IPS-11a (cell line): ENCODE results near the gene HMOX1.
A peak's percentile ranks its signal among the peaks of the same experiment; 100 is the strongest.
"Not testable (repeated sequence)": the region's sequence is repeated elsewhere in the genome, so short reads cannot be mapped to it uniquely, and the experiment has no call there.

Source experiments
- H3K4me3 ChIP-seq: one replicate; pipeline ENCODE4 v1.5.1; 2013; ENCODE audit warnings: low read depth, low read length, control low read depth

The HMOX1 gene

GRCh38 chr22:35378621-35379020, 2.3 kb upstream of the HMOX1 start:
- no peak overlapping the region for H3K4me3 ChIP-seq

DNA sequence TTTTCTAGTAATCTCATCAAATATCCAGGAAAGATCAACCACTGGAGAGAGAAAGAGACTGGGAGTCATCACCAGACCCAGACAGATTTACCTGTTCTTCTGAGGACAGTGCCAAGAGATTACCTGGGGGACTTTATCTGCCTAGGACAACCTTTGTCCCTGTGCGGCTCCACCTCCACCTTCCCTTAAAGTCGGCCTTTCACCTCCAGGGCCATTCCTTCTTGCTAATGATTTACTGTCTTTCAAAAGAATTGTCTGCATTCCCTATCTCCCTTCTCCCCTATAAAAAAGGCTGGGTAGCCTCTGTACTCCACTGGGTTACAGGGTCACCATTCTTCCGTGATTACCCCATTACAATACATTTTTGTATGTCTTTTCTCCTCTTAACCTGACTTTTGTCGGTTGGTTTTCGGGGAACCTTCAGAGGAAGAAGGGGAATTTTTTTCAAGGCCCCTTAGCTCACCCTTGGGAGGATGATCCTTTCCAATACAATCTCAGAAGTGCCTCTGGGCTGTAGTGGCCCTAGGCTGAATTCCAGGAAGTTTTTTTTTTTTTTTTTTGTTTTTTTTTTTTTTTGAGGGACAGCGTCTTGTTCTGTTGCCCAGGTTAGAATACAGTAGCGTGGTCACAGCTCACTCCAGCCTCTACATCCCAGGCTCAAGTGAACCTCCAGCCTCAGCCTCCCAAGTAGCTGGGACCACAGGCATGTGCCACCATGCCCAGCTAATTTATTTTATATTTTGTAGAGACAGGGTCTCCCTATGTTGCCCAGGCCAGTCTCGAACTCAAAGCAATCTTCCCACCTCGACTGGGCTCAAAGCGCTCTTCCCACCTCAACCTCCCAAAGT, 1.5 kb upstream of the HMOX1 start:
- H3K4me3 ChIP-seq: no peak overlapping the region

- no peak overlapping the region for H3K4me3 ChIP-seq
Measured at GRCh38 chr22:35380013-35380412, 883 bp upstream of the HMOX1 start.

DNA sequence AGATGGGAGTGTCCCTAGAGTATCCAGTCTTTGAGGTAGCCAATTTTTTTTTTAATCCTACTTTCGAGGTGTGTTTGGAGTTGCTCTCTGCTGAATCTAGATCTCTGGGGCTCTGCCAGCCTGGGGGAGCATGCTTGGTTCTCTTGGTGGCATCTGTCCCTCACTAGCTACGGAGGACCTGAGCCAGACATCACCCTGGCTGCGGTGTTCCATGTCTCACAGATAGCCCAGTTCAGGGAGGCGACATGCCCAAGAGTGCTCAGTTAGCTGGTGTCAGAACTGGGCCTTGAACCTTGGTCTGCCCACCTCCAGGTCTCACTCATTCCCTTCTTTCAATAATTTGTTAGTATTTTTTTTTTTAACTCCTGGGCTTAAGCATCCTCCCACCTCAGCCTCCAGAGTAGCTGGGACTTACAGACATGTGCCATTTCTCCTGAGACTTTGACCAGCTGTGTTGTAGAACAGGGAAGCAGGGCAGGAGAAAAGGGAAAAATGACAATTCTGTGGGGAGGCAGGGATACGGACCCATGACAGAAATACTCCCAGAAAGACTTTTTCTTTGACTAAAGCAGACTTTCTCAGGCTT, 621 bp downstream of the HMOX1 start:
- peak overlapping the region; percentile 61 for H3K4me3 ChIP-seq

DNA sequence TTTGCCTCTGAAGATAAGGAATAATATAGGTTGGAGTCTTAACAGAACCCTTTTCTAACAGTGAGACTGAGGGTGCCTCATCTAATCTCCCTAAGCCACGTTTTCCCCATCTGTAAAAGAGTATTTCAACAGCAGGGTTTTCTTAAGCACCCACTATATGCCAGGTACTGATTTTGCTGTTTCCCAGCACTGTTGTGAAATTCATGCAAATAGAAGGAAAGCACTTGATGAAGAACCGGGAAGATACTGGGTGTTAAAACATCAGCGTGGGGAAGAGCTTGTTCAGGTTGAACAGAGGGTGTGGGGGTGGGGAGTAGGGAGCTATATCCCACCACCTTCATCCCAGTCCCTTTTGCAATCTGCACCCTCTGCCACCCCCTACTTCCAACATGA, 2.8 kb downstream of the HMOX1 start:
- no peak overlapping the region for H3K4me3 ChIP-seq

- H3K4me3 ChIP-seq: no peak overlapping the region
Measured at GRCh38 chr22:35384527-35384926, 3.6 kb downstream of the HMOX1 start.

- H3K4me3 ChIP-seq: no peak overlapping the region
Measured at GRCh38 chr22:35384975-35385588, 4.2 kb downstream of the HMOX1 start.

DNA sequence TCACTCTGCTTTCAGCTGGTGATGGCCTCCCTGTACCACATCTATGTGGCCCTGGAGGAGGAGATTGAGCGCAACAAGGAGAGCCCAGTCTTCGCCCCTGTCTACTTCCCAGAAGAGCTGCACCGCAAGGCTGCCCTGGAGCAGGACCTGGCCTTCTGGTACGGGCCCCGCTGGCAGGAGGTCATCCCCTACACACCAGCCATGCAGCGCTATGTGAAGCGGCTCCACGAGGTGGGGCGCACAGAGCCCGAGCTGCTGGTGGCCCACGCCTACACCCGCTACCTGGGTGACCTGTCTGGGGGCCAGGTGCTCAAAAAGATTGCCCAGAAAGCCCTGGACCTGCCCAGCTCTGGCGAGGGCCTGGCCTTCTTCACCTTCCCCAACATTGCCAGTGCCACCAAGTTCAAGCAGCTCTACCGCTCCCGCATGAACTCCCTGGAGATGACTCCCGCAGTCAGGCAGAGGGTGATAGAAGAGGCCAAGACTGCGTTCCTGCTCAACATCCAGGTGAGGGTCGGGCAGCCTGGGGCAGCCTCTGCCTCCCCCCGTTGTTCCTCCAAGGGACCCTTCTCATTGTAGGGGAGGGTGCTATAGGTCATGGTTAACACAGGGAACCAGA, 5.9 kb downstream of the HMOX1 start:
- no peak overlapping the region for H3K4me3 ChIP-seq

DNA sequence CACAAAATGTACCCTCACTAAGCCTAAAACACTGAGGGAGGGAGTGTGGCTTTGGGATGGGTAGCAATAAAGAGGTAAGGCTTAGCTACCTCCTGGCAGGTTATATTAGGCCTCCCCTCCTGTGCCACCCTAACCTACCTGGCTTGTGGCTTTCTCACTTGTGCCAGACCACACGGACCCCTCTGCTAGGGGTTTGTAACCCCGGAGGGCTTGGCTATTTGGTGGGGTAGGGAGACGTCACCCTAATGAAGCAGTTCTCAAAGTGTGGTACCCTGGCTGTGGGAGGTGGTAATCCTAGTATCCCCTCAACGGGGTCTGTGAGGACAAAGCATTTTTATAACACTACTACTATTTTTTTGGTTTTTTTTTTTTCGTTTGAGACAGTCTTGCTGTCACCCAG, 10.0 kb downstream of the HMOX1 start:
- no peak overlapping the region for H3K4me3 ChIP-seq

DNA sequence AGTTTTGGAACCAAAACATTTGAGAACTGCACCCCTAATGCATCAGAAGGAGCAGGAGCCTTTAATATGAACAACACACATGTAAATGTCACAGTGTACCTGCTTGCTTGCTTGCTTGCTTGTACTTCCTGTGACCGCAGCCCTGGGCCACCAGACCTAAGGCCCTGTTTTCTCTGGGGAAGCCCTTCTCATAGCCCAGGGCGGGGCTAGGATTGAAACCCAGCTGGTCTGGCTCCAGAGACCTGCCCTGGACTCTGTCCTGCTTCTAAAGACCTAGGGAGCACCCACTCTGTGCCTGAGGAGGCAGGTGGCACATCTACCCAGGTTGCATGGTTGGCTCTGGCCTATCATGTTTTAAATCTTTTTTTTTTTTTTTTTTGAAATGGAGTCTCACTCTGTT, 11.5 kb downstream of the HMOX1 start:
- H3K4me3 ChIP-seq: no peak overlapping the region

DNA sequence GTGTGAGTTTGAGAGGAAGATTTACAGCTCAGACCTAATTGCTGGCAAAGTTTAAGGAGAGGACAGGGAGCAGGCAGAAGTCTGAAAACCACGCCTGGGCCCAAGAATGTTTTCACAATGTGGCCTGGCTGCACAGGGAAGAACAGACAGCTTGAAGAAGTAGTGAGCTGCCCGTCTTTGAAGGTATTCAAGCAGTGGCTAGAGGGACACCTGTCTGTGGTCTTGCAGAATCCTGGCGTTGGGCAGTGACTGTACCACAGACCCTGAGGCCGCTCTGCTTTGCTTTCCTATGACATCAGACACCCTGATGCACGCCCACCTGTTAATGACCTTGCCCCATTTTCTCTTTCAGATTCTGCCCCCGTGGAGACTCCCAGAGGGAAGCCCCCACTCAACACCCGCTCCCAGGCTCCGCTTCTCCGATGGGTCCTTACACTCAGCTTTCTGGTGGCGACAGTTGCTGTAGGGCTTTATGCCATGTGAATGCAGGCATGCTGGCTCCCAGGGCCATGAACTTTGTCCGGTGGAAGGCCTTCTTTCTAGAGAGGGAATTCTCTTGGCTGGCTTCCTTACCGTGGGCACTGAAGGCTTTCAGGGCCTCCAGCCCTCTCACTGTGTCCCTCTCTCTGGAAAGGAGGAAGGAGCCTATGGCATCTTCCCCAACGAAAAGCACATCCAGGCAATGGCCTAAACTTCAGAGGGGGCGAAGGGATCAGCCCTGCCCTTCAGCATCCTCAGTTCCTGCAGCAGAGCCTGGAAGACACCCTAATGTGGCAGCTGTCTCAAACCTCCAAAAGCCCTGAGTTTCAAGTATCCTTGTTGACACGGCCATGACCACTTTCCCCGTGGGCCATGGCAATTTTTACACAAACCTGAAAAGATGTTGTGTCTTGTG, 12.5 kb downstream of the HMOX1 start:
- H3K4me3 ChIP-seq: no peak overlapping the region

DNA sequence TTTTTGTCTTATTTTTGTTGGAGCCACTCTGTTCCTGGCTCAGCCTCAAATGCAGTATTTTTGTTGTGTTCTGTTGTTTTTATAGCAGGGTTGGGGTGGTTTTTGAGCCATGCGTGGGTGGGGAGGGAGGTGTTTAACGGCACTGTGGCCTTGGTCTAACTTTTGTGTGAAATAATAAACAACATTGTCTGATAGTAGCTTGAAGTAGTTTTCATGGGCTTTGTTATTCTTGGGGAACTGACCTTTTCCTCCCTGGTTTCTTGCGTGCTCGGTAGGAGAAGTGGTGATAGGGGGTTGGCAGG, 13.1 kb downstream of the HMOX1 start:
- H3K4me3 ChIP-seq: no peak overlapping the region

GRCh38 chr22:35394810-35395563, 14.1 kb downstream of the HMOX1 start:
- no peak overlapping the region for H3K4me3 ChIP-seq

DNA sequence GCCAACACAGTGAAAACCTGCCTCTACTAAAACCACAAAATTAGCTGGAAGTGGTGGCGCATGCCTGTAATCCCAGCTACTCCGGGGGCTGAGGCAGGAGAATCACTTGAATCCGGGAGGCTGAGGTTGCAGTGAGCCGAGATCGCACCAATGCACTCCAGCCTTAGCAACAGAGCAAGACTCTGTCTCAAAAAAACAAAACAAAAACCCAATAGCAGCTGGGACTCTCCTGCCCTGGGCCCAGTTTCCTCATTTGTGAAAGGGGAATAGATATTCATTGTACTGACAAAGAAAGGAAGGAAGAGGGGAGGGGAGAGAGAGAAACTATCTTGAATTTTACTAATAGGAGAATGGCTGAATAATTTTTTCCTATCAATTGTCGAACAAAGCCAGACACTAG, 15.7 kb downstream of the HMOX1 start:
- H3K4me3 ChIP-seq: not testable (repeated sequence)

- no peak overlapping the region for H3K4me3 ChIP-seq
Measured at GRCh38 chr22:35397095-35397904, 16.4 kb downstream of the HMOX1 start.

DNA sequence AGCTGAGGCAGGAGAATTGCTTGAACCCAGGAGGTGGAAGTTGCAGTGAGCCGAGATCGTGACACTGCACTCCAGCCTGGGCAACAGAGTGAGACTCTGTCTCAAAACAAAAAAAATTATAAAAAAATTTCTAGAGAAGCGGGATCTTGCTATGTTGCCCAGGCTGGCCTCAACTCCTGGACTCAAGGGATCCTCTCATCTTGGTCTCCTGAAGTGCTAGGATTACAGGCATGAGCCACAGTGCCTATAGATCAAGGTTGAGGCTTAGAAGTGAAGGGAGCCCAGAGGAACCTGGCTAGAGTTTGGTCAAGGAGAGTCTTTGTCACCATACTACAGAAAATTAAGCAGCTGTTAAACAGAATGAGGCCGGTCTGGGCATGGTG, 17.7 kb downstream of the HMOX1 start:
- H3K4me3 ChIP-seq: no peak overlapping the region

GRCh38 chr22:35399114-35399677, 18.3 kb downstream of the HMOX1 start:
- peak overlapping the region; percentile 43 for H3K4me3 ChIP-seq

GRCh38 chr22:35399678-35400500, 19.0 kb downstream of the HMOX1 start, which contains the start of gene MCM5:
Gene MCM5, plus strand, starts transcription at chr22:35400140. Its CDS starts 299 bp downstream, at chr22:35400439.
- H3K4me3 ChIP-seq: peak within 1 kb of the TSS; percentile 91
